SU-DHL-6 (cell line): ENCODE measurements around the gene EXOSC10.

ENCODE experiments used
- CTCF ChIP-seq: fragments of 200-600 bp; sonication (generic); IDR thresholded peaks from one replicate; pipeline ENCODE4 v1.5.1; 2017; ENCODE audit warnings: antibody characterized with exemption, mild to moderate bottlenecking, low read length, moderate library complexity; ENCODE audit not compliant: insufficient read depth, poor library complexity, severe bottlenecking
- EZH2phosphoT487 ChIP-seq: fragments of 200-600 bp; sonication (generic), shearing (Covaris generic); conservative IDR thresholded peaks from 2 replicates; pipeline ENCODE4 v1.6.1; 2018; ENCODE audit warnings: mild to moderate bottlenecking, antibody characterized with exemption, low read length, moderate library complexity, mixed read lengths

GRCh38 chr1:11026903-11027302 is 72.8 kb downstream of the EXOSC10 start:
- TF ChIP-seq CTCF (no peak), EZH2phosphoT487 (no peak)
